Dedifferentiated amniotic fluid mesenchymal stem cell (primary cell): ENCODE results near the gene RPS21.

Experiments
- DNase-seq: peaks from one replicate; pipeline ENCODE4 v3.0.0-alpha.2; 2016; ENCODE audit errors: extremely low spot score

The RPS21 gene

GRCh38 chr20:62354031-62354808 lies 32.7 kb upstream of the RPS21 start:
- no peak for DNase-seq

- DNase-seq = no peak
Measured at GRCh38 chr20:62354811-62355341, 32.0 kb upstream of the RPS21 start.

GRCh38 chr20:62355516-62355877 lies 31.4 kb upstream of the RPS21 start:
- DNase-seq = no peak

GRCh38 chr20:62355878-62356588 lies 30.9 kb upstream of the RPS21 start:
- no peak for DNase-seq

- no peak for DNase-seq
Measured at GRCh38 chr20:62356589-62357186, 30.2 kb upstream of the RPS21 start.

GRCh38 chr20:62357187-62357667 lies 29.7 kb upstream of the RPS21 start:
- no peak for DNase-seq

- DNase-seq = no peak
Measured at GRCh38 chr20:62357681-62358080, 29.2 kb upstream of the RPS21 start.

- no peak for DNase-seq
Measured at GRCh38 chr20:62358171-62359042, 28.5 kb upstream of the RPS21 start.

- no peak for DNase-seq
Measured at GRCh38 chr20:62359043-62359490, 27.8 kb upstream of the RPS21 start.

- no peak for DNase-seq
Measured at GRCh38 chr20:62359491-62360121, 27.3 kb upstream of the RPS21 start.

GRCh38 chr20:62360854-62361798 lies 25.8 kb upstream of the RPS21 start:
- no peak for DNase-seq

- no peak for DNase-seq
Measured at GRCh38 chr20:62361799-62362589, 24.9 kb upstream of the RPS21 start.

- no peak for DNase-seq
Measured at GRCh38 chr20:62362590-62362940, 24.3 kb upstream of the RPS21 start.

GRCh38 chr20:62362991-62363919 lies 23.6 kb upstream of the RPS21 start:
- no peak for DNase-seq

GRCh38 chr20:62363920-62364851 lies 22.7 kb upstream of the RPS21 start:
- no peak for DNase-seq

- no peak for DNase-seq
Measured at GRCh38 chr20:62364911-62365736, 21.8 kb upstream of the RPS21 start.
